Vagina (tissue), 2 donors: Measurements from ENCODE around the gene OPHN1.

Experiments used
- POLR2A ChIP-seq, 2 donors: fragments of 450-650 bp; IDR thresholded peaks; one replicate each; pipeline ENCODE4 v1.6.1; 2017; ENCODE audit warnings: antibody characterized with exemption in 2 of 2, mild to moderate bottlenecking in 2 of 2, moderate library complexity in 2 of 2
- POLR2AphosphoS5 ChIP-seq, 2 donors: sonication (generic); formaldehyde crosslinking; IDR thresholded peaks; one replicate each; pipeline ENCODE4 v1.9.0; 2017; ENCODE audit warnings: antibody characterized with exemption in 2 of 2, mild to moderate bottlenecking in 2 of 2, low read depth in 1 of 2; ENCODE audit not compliant: insufficient read depth in 1 of 2
- TF ChIP-seq, protein P1 (sequence below), 3 experiments: fragments of 450-650 bp in 2 of 3; fragments of 200-600 bp in 1 of 3; sonication (generic) in 1 of 3; IDR thresholded peaks; one replicate each; pipeline ENCODE4 v1.5.1; 2017 to 2019; ENCODE audit warnings: antibody characterized with exemption in 3 of 3, mild to moderate bottlenecking in 2 of 3, moderate library complexity in 2 of 3

DNA sequence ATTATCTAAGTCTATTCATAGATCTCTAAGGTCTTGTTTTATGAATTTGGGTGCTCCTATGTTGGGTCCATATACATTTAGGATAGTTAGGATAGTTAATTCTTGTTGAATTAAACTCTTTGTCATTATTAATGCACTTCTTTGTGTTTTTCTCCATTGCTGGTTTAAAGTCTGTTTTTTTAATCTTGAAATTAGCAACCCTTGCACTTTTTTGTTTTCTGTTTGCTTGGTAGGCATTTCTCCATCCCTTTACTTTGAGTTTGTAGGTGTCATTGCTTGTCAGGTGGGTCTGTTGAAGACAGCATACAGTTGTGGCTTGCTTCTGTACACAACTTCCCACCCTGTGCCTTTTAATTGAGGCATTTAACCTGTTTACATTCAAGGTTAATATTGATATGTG is 434.8 kb downstream of the OPHN1 start:
- TF ChIP-seq, protein P1, sequence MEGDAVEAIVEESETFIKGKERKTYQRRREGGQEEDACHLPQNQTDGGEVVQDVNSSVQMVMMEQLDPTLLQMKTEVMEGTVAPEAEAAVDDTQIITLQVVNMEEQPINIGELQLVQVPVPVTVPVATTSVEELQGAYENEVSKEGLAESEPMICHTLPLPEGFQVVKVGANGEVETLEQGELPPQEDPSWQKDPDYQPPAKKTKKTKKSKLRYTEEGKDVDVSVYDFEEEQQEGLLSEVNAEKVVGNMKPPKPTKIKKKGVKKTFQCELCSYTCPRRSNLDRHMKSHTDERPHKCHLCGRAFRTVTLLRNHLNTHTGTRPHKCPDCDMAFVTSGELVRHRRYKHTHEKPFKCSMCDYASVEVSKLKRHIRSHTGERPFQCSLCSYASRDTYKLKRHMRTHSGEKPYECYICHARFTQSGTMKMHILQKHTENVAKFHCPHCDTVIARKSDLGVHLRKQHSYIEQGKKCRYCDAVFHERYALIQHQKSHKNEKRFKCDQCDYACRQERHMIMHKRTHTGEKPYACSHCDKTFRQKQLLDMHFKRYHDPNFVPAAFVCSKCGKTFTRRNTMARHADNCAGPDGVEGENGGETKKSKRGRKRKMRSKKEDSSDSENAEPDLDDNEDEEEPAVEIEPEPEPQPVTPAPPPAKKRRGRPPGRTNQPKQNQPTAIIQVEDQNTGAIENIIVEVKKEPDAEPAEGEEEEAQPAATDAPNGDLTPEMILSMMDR (IDR thresholded peaks at IDR 0.05), result no peak
- TF ChIP-seq POLR2A (IDR thresholded peaks at IDR 0.05), result no peak
- no peak for TF ChIP-seq POLR2AphosphoS5 (IDR thresholded peaks at IDR 0.05; ENCODE audit: insufficient read depth in 1 of 2, low read depth in 1 of 2)
